ENCODE measurements around the gene TRPM3. TPM values are rescaled to one million over a fixed set of nuclear protein-coding genes. Genes with fewer than 3 reads are reported as not detected.
A peak's percentile ranks its signal among the peaks of the same experiment; 100 is the strongest.

TRPM3 gene
- total RNA-seq, 1 experiment from 2014 or later: under 0.01 TPM

DNA sequence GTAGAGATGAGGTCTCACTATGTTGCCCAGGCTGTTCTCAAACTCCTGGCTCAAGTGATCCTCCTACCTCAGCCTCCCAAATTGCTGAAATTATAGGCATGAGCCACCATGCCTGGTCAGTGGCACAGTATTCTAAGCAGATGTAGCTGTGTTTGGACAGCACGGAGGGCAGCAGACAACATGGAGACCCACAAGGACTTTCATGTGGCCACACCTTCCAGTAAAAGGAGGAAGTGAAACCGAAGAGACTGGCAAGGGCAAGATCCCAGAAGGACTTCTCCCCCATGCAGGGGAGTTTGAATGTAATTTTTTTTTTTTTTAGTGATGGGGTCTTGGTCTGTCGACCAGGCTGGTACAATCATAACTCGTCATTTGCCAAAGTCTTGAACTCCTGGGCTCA is 172.2 kb downstream of the TRPM3 start:
- DNase-seq (ENCODE audit: low read depth): no peak

DNA sequence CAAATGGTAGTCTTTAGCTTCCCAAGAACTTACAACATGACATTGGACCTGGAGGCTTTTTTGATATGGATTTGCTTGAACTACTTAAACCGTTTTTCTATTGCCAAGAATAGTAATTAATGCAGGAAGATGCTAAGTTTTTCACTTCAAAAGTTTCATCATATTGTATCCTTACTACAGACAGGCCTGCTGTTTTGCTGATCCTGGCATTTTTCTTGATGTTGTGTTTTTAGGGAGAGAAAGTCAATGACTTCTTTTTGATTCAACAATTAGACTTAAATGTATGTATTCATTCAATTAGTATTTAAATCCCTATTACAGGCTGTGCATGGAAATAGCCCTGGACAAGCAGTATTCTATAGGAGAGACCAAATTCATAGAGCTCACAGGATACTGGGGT is 172.7 kb downstream of the TRPM3 start:
- no peak for DNase-seq (ENCODE audit: low read depth)

DNA sequence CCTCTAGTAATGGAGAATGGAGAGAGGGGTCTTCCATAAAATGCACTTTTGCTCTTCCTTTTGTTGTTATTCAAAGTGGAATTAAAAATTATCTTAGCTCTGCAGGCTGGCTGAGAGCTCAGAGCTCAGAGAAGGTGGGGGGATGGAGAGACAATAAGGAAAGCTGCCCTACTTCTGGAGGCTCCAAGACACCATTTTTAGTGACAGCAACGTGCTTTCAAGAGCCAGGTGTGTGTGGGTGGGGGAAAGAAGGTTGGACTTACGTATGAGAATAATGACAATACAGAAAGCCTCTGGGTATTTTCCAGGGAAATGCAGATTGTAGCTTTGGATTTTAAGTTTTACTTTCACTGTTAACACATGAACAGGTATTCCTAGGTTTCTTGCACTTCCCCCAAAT is 173.9 kb downstream of the TRPM3 start:
- no peak for DNase-seq (ENCODE audit: low read depth)

DNA sequence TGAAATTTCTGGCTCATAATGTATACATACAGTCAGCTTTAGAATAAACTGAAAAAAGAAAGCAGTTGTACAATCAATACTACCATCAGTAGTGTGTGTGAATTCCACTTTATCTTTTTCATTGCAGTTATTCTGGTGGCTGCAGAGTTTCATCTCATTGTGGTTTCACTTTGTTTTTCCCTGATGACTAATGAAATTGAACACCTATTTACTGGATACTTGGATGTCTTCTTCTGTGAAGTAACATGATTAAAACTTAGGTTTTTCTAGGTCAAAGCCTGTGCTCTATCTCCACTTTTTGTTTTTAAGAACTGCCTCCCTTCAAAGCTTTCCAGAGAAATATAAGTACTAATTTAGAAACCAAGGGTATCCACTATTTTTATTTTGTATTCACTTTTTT is 174.3 kb downstream of the TRPM3 start:
- DNase-seq (ENCODE audit: low read depth): peak; percentile 21

DNA sequence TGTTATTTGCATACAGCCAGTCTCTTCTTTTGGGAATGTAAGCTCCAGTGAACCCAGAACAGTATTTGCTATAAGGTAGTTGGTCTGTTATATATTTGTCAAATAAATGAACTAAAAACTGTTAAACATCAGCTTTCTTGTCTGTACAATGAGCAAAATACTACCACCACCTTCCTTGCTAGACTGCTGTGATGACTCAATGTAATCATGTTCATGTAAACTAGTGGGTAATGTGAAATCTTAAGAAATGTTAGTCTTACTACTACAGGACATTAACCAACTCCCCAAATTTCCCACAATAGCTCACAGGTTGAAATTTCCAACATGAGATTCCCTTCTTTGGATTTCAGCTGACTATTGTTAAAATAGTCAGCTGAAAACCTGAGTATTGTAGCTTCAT is 176.1 kb downstream of the TRPM3 start:
- no peak for DNase-seq (ENCODE audit: low read depth)

DNA sequence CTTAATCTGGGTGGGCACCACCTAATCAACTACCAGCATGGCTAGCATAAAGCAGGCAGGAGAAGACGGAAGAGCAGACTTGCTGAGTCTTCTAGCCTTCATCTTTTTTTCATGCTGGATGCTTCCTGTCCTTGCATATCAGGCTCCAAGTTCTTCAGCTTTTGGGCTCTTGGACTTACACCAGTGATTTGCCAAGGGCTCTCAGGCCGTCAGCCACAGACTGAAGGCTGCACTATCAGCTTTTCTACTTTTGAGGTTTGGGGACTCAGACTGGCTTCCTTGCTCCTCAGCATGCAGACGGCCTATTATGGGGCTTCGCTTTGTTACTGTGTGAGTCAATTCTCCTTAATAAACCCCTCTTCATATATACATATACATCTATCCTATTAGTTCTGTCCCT is 180.2 kb downstream of the TRPM3 start:
- no peak for DNase-seq (ENCODE audit: low read depth)

DNA sequence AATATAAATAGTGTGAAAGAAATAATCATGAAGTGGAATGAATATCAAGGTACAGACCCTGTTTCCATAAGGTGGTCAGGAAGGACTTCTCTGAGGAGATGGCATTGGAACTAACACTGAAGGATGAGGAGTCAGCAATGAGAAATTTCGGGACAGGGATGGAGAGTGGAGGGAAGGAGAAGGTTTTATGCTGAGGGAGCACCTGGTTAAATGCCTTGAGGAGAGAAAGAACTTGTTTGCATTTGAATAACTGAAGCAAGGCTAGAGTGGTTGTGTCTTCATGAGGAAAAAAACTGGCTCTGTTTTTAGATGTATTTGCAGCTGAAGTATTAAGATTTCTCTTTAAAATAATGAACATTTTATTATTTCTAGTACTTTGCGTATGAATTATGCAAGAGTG is 180.8 kb downstream of the TRPM3 start:
- no peak for DNase-seq (ENCODE audit: low read depth)

DNA sequence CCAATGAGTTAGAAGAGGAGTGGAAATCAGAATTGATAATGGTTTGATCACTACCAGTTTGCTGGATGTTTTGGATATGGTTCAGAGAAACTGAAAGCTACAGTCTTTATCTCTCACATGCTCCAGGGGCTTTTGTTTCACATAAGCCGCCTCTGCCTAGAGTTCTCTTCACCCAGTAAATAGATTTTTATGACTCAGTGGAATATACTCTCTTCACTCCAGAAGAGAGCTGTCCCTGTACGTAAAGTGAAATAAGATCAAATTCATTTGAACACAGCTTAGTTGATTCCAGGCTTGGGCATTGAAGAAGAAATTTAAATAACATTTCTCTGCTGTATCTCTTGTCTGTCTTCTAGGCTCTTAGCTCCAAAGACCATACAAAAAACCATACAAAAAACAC is 184.9 kb downstream of the TRPM3 start:
- no peak for DNase-seq (ENCODE audit: low read depth)

DNA sequence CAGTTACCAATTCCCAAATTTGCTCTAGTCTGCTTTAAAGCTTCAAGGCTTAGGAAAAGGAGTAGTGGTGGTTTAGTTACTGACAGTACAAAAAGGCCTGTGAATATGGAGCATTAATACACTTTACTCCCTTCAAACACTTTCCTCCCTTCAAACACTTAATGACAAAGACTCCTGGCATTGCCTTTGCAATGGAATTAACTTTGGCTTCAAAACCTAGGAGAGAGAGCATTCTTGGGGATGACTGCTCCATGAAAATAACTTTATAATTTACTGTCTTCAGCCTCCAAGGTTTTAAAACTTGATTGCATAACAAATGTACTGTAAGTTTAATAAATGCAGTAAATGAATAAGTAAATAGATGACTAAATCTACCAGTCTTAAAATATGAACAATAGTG is 185.6 kb downstream of the TRPM3 start:
- no peak for DNase-seq (ENCODE audit: low read depth)

DNA sequence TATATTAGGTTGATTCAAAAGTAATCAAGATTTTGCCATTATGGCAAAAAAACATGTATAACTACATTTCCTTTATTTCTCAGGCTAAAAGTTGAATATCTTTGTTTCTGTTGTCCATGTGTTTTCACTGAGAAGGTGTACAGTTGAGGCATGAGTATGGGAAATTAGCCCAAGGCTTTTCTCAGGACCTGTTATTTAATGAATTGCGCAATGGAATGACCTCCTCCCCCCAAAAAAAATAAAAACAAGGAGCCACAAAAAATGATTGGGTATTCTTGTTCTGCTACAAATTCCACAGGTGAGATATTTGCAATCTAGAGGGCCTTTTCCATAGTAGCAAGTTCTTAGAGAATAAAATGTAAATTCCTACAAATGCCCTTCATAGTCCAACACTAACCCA is 186.8 kb downstream of the TRPM3 start:
- DNase-seq (ENCODE audit: low read depth): no peak

DNA sequence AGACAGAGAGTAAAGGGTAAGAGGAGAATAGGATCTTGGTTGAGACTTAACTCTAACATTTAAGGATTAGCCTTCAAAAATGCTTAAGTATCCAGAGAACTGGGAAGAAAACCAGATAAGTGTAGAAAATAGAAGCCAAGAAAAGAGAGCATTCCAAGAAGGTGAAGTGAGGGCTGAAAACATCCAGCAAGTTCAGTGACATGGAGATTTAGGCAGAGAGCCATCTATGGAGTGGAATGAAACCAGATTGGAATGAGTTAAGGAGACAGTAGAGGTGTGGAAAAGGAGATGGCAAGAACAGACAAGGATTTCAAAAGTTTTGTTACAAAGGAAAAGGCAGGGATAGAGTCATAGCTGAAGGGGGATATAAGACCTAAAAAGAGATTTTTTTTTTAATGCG is 188.1 kb downstream of the TRPM3 start:
- DNase-seq (ENCODE audit: low read depth): no peak

DNA sequence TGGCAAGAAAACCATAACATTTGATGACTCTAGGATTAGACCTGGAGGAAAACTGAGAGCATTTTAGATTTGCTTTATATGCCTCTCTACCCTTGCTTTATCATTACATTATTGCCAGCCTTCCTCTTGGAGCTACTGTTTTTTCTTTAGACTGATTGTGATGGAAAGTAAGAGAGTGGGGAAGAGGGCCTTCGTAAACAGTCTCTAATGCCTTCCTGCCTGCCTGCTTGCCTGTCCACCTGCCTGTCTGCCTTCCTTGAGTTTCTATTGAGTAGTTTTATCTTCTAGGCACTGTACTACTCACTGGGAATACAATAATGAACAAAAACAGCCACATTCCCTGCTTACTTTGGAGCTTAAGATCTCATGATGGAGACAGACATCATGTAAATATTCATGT is 189.3 kb downstream of the TRPM3 start:
- DNase-seq (ENCODE audit: low read depth): no peak

DNA sequence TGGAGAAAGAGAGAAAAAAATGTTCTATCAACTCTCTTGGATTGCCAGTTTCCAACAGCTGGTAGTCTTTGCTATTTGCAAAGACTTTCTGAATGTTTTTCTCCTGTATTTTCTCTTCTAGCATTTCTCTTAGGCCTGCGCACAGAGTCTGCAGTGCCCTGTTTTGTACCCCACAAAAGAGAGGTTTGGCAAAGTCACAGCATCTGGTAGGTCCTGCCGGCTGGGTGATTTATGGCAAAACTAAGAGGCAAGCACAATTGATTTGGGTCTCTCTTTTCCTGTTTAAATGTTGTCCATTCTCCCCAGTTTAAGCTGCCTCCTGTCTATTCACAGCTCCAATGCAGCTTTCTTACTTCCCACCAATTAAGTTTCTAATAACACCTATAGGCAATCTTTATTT is 193.9 kb downstream of the TRPM3 start:
- no peak for DNase-seq (ENCODE audit: low read depth)

DNA sequence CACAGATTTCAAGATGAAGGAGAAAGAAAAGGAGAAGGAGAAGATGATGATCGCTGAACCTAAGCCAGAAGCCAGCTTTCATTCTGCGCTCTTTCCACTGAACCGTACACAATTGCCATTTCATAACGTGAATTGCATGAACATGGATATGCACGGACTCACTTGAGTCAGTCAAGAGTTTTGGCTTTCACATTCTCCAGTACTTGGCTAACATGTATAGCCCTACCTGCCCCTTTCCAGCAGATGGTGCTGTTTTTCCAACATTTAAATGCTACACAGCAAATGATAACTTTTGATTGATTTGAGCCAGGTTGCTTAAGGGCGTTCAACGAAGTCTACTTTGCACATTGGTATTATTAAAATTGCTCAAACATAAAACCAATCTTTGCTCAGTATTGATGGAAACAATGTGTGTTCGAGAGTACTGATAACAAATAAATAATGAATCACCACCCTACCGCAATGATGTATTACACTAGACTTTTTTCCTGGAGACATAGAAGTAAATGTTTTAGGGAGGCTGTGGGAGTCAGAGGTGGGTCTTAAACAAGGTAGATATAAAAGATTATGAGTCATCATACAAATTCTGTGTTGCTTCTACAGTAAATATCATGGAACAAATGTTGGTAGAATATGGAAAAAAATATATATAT is 196.4 kb downstream of the TRPM3 start:
- DNase-seq (ENCODE audit: low read depth): peak; percentile 78

DNA sequence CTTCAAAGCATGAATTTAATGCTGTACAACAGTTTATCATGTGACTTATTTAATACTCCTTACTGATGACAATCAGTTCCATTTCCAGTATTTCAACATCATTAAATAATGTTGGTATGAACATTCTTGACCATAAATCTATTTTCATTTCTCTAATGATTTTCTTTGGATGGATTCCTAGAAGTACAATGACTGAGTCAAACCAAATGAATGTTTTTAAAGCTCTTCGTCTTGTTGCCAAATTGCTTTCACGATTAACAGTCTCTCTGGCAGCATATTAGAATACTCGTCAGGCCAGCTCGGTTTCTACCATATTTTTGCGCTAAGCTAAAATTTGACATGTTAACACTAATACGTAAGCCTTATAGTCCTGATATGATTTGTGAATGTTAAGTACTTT is 197.0 kb downstream of the TRPM3 start:
- peak; percentile 57 for DNase-seq (ENCODE audit: low read depth)

DNA sequence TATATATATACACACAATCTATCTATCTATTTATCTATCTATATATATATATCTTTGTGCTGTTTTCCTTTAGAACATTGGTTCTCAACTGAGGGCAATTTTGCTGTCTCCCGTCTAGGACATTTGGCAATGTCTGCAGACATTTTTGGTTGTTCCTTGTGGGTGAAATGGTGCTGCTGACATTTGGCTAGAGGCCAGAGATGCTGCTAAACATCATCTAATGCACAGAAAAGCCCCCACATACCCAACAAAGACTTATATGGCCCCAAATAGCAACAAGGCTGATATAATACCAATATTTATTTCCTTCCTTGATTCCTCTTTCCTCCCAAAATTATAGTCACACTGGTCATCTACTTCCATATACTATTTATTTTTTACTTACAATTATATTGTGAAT is 197.5 kb downstream of the TRPM3 start:
- DNase-seq (ENCODE audit: low read depth): no peak

DNA sequence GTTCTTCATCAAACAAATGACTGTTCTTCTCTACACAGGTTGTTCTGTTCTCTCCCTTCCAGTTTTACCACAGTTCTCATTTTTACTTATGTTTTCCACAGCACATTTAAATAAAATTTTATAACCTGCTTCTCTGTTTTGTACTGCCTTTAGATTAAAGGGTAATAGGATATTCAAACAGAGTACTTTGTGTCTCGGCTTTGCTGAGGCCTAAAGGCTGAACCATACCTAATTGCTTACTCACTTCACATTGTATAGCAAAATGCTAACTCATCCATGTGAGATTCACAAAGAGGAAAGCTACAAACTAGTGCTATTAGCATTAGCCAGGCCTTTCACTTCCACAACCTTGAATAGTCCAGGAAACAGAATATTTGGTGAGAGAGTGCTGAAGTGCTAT is 200.3 kb downstream of the TRPM3 start:
- peak; percentile 34 for DNase-seq (ENCODE audit: low read depth)

DNA sequence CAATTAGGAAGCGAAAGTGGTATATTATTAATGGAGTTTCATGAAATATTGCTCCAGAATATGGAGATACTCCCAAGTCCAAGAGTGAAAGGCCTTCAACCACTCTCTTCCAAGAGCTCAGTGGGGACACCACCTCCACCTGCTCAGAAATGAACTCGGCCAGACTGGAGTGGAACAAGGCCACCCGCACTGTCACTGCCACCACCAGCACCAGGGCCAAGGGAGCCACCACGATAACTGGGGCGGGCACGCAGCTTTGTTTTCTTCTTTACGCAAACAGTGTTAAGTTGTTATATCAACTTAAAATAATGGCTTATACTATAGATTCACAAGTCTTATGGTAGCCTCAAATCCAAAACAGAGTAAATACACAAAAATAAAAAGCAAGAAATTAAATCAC is 204.1 kb downstream of the TRPM3 start:
- DNase-seq (ENCODE audit: low read depth): no peak

DNA sequence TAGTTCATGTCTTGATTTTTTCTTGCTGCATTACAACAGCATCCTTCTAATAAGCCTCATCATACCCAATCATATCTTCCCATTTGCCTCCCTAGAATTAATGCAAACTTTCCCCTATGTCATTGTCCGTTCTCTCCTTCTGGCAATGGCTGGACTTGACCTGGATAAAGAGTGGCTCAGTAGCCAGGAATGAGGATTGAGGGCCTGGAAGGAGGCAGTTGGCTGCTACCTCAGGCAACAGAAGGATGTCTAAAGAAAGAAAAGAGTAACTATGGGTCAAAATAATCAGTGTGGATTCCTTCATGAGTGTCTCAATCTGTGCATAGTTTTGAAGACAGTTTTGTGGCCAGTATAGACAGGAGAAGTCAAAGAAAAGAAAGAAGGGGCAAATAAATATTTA is 209.6 kb downstream of the TRPM3 start:
- DNase-seq (ENCODE audit: low read depth): no peak

DNA sequence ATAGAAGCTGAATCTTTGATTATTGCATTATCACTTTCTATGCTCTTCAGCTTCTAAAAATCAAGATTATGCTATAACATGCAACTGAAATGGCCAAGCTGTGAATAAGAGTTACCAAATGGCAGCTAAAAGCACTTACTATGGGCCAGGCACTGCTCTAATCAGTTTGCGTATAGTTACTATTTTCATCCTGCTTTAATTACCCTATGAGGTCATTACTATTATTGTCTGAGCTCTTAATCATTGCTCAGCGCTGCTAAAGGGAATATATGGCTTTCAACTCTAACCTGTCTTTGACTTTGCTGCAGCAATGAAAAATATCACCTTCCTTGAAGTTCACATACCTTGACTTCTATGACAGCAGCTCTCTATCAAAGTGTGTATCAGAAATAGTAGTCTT is 210.8 kb downstream of the TRPM3 start:
- DNase-seq (ENCODE audit: low read depth): no peak

DNA sequence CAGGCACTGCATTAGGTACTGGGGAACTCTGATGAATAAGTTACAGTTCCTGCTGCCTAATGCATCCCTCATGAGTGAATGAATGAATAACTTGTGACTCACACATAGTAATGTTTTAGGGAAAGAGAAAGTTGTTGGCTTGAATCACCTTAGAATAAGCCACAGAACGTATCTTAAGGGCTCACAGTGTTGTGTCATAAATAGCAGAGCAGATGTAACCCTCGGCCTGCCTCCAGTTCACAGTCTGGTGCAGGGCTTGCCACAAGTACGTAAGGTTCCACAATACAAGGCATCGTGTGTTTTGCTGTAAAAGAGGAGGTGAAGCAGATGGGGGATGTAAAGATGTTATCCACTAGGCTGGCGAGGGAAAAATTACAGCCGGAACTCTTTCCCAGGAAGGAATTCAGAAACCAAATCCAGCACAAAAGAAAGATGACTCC is 218.7 kb downstream of the TRPM3 start:
- DNase-seq (ENCODE audit: low read depth): peak; percentile 92

DNA sequence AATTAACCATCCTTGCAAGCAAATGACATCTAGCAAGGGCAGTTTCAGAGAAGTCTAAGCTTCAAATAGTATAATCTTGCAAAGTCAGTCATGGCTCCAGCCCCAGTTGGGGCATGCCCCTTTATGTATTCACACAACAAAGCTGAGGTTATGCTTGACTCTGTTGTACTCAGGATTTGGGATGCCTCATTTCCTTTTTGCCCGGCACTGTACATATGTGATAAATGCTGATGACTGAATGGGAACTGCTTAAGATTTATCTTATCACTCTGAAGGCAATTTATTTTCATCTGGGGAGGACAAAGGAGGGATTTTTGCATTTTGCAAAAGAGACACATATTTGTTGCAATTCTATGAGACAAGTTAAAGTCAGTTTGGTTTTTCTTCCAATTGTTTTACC is 219.2 kb downstream of the TRPM3 start:
- DNase-seq (ENCODE audit: low read depth): peak; percentile 51

DNA sequence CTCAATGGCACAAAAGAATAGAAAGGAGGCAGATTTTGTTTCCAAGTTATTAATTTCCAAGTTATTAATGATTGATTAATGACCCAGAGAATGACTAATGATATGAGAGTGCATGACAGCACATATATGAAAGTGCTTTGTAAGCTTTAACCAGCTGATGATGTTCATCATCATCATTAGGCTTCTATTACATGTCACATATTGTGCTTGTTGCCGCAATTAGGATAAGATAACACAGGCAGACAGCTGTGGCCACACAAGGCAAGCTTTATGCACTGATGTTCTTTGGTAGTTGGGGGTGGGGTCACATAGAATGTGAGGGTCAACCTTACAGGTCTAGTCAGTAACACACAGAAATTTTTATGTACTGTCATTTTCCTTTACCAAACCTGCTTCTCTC is 219.7 kb downstream of the TRPM3 start:
- DNase-seq (ENCODE audit: low read depth): no peak

DNA sequence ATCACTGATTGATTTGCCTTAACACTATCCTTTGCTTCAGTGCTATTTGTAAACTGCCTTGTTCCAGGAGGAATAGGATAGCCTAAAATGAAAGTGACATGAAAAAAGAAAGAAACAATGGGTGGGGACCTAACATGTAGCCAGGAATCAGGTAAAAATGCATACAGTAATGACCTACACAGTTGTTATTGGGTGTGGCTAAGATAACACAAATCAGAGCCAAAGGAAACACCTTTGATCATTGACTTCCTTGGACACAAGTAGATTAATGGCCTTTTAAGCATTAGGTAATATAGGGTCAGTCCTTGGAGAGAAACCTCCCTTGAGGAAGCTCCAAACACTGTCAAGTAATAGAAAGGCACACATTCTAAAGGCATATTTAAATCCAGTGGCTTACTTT is 220.4 kb downstream of the TRPM3 start:
- DNase-seq (ENCODE audit: low read depth): no peak

All from Daoy (cell line).